ACC112 (cell line): Measurements from ENCODE around the gene GPX5.
A peak's percentile ranks its signal among the peaks of the same experiment; 100 is the strongest.

Experiments
- H2AFZ ChIP-seq: fragments of 200-600 bp; sonication (generic); one replicate; pipeline ENCODE4 v1.6.0; 2017; ENCODE audit warnings: antibody characterized with exemption, low read length; ENCODE audit not compliant: unreplicated experiment
- H3K27ac ChIP-seq: fragments of 200-600 bp; sonication (generic); 2 replicates; pipeline ENCODE4 v1.5.1; 2014; ENCODE audit warnings: low read depth, mild to moderate bottlenecking, antibody characterized with exemption, low read length, moderate library complexity
- H3K27me3 ChIP-seq: fragments of 200-600 bp; sonication (generic); 2 replicates; pipeline ENCODE4 v1.6.1; 2014; ENCODE audit warnings: mild to moderate bottlenecking, antibody characterized with exemption, low read length, moderate library complexity, mixed read lengths; ENCODE audit not compliant: insufficient read depth
- H3K36me3 ChIP-seq: fragments of 200-600 bp; sonication (generic); 2 replicates; pipeline ENCODE4 v1.6.1; 2016; ENCODE audit warnings: mild to moderate bottlenecking, antibody characterized with exemption, low read length, moderate library complexity, mixed read lengths; ENCODE audit not compliant: insufficient read depth
- H3K4me1 ChIP-seq: fragments of 200-600 bp; sonication (generic); one replicate; pipeline ENCODE4 v1.6.1; 2016; ENCODE audit warnings: low read length, mixed read lengths; ENCODE audit not compliant: insufficient read depth, unreplicated experiment, control insufficient read depth
- H3K4me3 ChIP-seq: fragments of 200-600 bp; sonication (generic); 2 replicates; pipeline ENCODE4 v1.5.1; 2014; ENCODE audit warnings: mild to moderate bottlenecking, low read depth, low read length
- H3K79me2 ChIP-seq: fragments of 200-600 bp; sonication (generic); one replicate; pipeline ENCODE4 v1.6.0; 2016; ENCODE audit warnings: low read length; ENCODE audit not compliant: control insufficient read depth, unreplicated experiment, insufficient read depth

GPX5 gene, protein sequence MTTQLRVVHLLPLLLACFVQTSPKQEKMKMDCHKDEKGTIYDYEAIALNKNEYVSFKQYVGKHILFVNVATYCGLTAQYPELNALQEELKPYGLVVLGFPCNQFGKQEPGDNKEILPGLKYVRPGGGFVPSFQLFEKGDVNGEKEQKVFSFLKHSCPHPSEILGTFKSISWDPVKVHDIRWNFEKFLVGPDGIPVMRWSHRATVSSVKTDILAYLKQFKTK

DNA sequence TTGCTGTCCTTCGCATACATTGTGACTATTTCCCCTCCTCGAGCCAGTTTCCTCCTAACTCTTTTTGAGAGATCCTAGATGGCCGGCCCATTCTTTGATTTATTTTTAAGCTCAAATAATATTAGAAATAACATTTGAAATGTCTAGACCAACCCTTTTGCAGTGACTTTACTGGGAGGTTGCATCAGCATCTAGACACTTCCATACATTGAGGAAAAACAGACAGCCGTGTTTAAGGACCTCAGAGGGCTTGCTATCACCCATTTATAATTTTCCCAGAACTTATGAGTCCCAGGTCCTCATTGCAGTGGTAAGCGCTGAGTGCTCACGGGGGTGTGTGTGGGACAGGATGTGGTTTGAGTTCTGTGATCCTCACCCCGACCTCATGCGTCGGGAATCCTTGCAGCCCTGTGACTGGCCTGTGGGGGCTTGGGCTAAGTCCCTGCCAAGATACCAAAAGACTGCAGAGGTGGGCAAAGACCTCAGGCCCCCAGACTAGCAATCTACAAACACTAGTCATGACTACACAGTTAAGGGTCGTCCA lies at the start of gene GPX5:
Gene GPX5 (plus strand): TSS at position 386 of the 544 bp plus-strand sequence. CDS start 133 bp downstream, at position 519.
- no peaks in the 10 kb centered on the region for H3K79me2 ChIP-seq
- no peaks in the 10 kb centered on the region for H3K4me1 ChIP-seq
- H3K27me3 ChIP-seq: peaks cover 91% of the 10 kb centered on the region
- no peak within 1 kb of the TSS for H3K4me3 ChIP-seq
- no peaks in the 10 kb centered on the region for H3K36me3 ChIP-seq
- no peak within 1 kb of the TSS for H2AFZ ChIP-seq
- no peak within 1 kb of the TSS for H3K27ac ChIP-seq

DNA sequence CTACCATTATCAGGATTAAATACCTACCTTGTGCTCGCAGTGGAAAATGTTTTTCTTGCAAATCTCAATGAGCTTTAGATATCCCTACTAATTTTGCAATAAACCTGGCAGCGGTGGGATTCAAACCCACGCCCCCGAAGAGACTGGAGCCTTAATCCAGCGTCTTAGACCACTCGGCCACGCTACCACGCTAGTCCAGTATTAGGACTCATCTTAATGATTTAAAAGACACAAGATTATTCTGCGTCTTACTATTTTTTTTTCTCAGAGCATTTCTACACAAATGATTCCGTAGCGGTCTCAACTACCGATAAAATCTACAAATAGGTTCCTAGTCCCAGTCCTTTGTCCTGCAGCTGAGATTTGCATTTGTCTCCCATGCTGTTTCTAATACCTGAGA lies 47.2 kb upstream of the GPX5 start:
- no peaks in the 10 kb centered on the region for H3K79me2 ChIP-seq
- H3K27me3 ChIP-seq: peaks cover 74% of the 10 kb centered on the region
- no peak overlapping the region for H2AFZ ChIP-seq
- H3K27ac ChIP-seq: no peak overlapping the region
- 0 out of 2 replicates have a peak overlapping the region, but pooled peaks have one; percentile 16 for H3K4me3 ChIP-seq
- H3K36me3 ChIP-seq: no peaks in the 10 kb centered on the region
- H3K4me1 ChIP-seq: no peaks in the 10 kb centered on the region

DNA sequence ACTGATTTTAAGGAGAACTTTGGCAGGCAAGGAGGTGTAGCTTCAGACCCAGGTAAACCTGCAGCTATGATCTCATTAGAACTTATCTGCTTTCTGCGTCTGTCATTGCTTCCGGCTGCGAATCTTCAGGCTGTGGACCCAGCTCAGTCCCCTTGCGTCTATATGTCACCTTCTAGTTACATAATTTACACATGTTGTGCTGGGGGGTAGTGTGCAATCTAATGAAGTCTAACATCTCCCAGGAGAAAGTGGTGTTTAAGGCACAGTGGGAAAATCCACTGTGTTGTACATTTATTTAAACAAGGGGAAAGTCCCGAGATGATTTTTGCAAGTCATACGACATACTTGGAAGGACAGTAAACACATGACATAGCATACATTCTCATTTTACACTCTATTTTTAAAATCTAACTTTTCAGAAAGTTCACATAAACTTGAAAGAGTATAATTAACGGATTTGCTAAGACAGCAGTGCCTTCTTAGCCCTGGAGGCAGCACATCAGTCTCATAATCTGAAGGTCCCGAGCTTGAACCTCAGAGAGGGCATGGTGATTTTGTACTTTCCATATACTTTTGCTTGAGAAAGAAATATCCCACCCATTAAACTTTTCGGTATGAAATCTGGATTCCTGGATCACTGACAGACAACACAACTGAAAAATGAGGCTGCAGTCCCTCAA lies 45.3 kb upstream of the GPX5 start:
- Histone ChIP-seq H3K4me3 (no peak overlapping the region), H3K4me1 (no peaks in the 10 kb centered on the region), H3K79me2 (no peaks in the 10 kb centered on the region), H3K27ac (no peak overlapping the region), H3K27me3 (peaks cover 85% of the 10 kb centered on the region), H2AFZ (no peak overlapping the region), H3K36me3 (no peaks in the 10 kb centered on the region)

DNA sequence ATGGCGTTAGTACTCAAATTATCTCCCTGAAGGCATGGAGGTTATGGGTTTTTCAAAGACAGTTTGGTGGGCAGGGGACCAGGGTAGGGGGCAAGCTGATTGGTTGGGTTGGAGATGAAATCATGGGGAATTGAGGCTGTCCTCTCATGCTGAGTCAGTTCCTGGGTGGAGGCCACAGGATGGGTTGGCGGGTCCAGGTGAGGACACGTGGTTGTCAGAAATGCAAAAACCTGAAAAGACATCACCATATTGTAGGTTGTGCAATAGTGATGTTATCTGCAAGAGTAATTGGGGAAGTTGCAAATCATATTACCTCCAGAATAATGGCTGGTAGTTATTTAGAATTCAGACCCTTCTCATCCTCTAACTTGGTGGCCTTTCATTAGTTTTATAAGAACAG lies 40.2 kb upstream of the GPX5 start:
- Histone ChIP-seq H3K4me3 (no peak overlapping the region), H3K27ac (no peak overlapping the region), H3K36me3 (no peaks in the 10 kb centered on the region)

DNA sequence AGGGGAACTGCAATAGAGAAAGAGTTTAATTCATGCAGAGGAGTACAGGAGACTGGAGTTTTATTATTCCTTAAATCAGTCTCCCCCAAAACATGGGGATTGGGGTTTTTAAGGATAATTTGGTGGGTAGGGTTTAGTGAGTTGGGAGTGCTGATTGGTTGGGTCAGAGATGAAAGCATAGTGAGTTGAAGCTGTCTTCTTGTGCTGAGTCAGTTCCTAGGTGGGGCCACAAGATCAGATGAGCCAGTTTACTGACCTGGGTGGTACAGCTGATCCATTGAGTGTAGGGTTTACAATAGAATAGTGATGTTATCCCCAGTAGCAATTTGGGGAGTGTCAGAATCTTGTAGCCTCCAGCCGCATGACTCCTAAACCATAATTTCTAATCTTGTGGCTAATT lies 39.1 kb upstream of the GPX5 start:
- no peaks in the 10 kb centered on the region for H3K79me2 ChIP-seq
- H2AFZ ChIP-seq: no peak overlapping the region
- peaks cover 39% of the 10 kb centered on the region for H3K27me3 ChIP-seq
- H3K4me3 ChIP-seq: no peak overlapping the region
- H3K27ac ChIP-seq: no peak overlapping the region
- H3K36me3 ChIP-seq: no peaks in the 10 kb centered on the region
- peaks cover 3% of the 10 kb centered on the region for H3K4me1 ChIP-seq

More for the DNA sequence above, 40.2 kb upstream of the GPX5 start:
- Histone ChIP-seq H3K27me3 (peaks cover 49% of the 10 kb centered on the region), H3K4me1 (peaks cover under 1% of the 10 kb centered on the region), H2AFZ (no peak overlapping the region), H3K79me2 (no peaks in the 10 kb centered on the region)

DNA sequence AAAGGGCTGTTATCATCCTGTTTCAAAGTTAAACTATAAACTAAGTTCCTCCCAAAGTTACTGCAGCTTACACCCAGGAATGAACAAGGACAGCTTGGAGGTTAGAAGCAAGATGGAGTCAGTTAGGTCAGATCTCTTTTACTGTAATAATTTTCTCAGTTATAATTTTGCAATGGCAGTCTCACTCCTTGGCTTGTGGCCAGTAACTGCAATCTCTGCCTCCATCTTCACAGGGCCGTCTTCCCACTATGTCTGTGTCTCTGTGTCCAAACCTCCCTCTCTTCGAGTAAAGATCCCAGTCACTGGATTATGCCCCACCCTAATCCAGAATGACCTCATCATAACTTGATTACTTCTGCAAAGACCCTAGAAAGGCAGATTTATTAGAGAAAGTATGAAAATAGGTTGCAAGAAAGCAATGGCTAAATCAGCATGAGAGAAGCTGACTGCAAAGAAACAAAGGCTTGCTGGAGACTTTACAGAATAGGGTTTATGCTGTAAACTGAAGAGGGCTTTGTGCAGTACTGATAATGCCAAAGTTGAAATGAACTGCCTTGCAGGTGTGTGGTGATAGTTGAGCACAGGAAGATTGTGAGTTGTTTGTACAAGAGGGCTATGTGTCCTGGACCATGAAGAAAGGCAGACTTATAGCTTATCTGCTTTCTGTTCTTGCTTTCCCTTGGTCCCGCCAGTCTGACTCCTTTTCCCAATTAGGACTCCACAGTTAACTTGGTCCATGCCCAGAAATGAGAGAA lies 38.5 kb upstream of the GPX5 start:
- no peaks in the 10 kb centered on the region for H3K36me3 ChIP-seq
- peaks cover 32% of the 10 kb centered on the region for H3K27me3 ChIP-seq
- peaks cover 3% of the 10 kb centered on the region for H3K4me1 ChIP-seq
- H3K27ac ChIP-seq: no peak overlapping the region
- no peak overlapping the region for H2AFZ ChIP-seq
- H3K79me2 ChIP-seq: no peaks in the 10 kb centered on the region
- H3K4me3 ChIP-seq: no peak overlapping the region

DNA sequence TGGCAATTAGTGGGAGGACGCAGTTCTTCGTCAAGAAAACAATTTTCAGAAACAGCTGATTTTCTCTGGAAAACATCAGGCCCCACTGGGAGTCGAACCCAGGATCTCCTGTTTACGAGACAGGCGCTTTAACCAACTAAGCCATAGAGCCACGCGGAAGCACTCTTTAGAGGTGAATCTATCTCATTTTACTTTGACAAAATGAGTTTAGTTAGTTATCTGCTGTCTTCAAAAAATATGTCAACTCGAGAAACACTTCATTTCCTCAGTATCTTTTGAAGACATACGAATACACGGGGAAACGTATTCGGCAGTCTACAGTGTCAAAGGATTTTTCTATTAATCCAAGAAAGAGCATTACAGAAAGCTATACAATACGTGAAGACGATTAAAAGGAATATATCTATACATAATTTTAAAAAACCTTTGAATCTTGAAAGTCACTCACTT lies 36.7 kb upstream of the GPX5 start:
- Histone ChIP-seq H3K4me3 (peak overlapping the region; percentile 94), H3K27ac (peak overlapping the region; percentile 61), H3K4me1 (peaks cover 3% of the 10 kb centered on the region), H3K36me3 (no peaks in the 10 kb centered on the region), H2AFZ (peak overlapping the region; percentile 83), H3K27me3 (peaks cover 15% of the 10 kb centered on the region), H3K79me2 (no peaks in the 10 kb centered on the region)

DNA sequence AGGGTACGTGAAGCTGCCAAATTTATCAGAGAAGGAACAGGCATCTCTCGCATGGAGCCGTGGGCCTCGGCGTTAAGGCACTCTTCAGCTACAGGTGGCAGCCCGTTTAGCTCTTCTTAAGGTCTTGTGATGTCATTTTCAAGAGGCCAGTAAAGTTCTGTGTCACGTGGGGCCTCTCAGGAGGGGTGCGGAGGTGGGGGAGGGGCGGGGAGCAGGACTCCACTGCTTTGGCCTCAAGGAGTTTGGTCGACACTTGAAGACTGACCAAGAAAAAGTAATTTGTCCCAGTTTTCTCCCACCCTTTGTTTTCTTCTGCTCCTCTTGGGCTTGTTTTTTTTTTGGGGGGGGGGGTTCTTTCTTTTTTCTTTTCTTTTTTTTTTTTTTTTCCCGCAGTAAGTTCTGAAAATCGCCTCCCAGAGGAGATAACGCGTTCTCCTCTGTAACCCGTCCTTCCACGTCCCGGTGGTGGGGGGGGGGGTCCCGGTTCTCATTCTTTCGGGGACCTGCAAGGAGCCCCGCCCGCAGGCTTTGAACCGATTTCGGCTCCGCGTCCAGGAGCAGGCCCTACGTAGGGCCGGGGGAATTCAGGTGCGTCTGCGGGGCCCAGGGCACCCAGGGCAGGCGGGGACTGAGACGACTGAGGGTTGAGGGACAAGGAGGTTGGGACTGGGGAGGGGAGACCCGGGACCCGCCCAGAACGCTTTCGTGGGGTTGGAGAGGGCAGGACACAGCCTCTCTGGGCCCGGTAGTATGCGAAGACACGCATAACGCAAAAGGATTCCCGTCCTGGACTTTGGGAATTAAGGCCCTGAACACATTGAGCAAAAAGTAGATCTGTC lies 36.1 kb upstream of the GPX5 start:
- peak overlapping the region; percentile 98 for H2AFZ ChIP-seq
- H3K27me3 ChIP-seq: peaks cover 12% of the 10 kb centered on the region; the same call in 1 of the 2 replicates
- H3K36me3 ChIP-seq: no peaks in the 10 kb centered on the region
- H3K27ac ChIP-seq: peak overlapping the region; percentile 61
- H3K4me1 ChIP-seq: peaks cover 3% of the 10 kb centered on the region
- H3K4me3 ChIP-seq: peak overlapping the region; percentile 94
- H3K79me2 ChIP-seq: no peaks in the 10 kb centered on the region

DNA sequence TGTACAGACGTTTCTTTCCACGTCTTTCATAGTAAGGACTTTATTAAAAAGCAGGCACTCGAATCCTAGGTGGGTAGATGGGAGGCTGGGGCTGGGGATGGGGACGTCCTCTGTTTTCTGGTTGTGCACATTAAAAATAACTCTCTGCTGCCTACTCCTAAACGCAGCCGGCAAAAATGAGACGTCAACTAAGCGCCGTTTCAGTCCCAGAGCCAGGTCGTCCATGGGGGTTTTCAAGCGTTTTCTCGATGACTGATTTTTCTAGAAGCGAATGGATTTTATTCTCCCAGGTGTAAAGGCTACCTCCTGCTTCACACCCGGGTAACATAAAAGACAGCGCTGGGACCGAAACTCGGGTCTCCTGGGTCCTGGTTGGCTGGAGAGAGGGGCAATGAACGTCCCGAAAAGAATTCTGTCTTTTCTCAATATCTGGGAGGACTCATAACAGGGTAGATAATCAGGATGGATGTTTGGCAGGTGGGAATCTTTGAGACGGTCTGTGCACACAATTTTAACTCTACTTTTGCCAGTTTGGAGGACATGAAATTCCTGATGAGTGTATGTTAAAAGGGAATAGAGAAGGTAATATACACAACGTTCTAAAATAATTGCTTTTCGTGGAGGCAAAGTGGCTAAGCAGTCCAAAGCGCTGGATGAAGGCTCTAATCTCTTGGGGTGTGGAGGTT lies 35.3 kb upstream of the GPX5 start:
- Histone ChIP-seq H3K4me1 (peaks cover 3% of the 10 kb centered on the region), H3K27ac (peak overlapping the region; percentile 61), H3K27me3 (peaks cover 9% of the 10 kb centered on the region; the same call in 1 of the 2 replicates), H2AFZ (peak overlapping the region; percentile 98), H3K79me2 (no peaks in the 10 kb centered on the region), H3K36me3 (no peaks in the 10 kb centered on the region), H3K4me3 (peak overlapping the region; percentile 94)
